ENCODE results near the gene RXFP4. TPM values are rescaled to one million over a fixed set of nuclear protein-coding genes. Genes with fewer than 3 reads are reported as not detected.

The RXFP4 gene
- total and polyA plus RNA-seq, 2 of the 13 experiments (the other 11 are each of a cell fraction or from before 2014, with no cell fraction given): 0.38 to 1.4 TPM

DNA sequence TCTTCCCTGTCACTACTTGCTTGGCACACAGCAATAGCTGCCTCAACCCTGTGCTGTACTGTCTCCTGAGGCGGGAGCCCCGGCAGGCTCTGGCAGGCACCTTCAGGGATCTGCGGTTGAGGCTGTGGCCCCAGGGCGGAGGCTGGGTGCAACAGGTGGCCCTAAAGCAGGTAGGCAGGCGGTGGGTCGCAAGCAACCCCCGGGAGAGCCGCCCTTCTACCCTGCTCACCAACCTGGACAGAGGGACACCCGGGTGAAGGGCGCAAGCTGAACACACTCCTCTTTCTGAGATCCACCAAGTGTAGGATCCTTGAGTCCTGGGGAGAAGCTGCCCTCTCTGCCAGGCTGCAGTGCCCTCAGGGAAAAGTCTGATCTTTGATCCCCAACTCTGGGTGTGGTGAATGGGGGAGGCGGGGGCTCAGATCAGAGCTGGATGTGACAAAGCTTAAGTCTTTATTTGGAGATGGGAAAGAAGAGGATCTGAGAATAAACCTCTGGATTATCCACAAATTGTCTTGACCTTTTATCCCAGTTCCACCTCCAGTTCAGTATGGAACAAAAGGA lies 1.2 kb downstream of the RXFP4 start (continued):
- TF ChIP-seq MYC (CRISPR knock-in tag; IDR thresholded peaks at IDR 0.05; ENCODE audit: borderline replicate concordance): peak; percentile 35; the same call in 1 of the 2 replicates
- TF ChIP-seq PLRG1 (conservative IDR thresholded peaks at IDR 0.05): no peak
- TF ChIP-seq MTA3 (CRISPR knock-in tag; IDR thresholded peaks at IDR 0.05): no peak
- TF ChIP-seq AGO2 (optimal IDR thresholded peaks at IDR 0.05; ENCODE audit: low read depth, low read length): peak; percentile 33
- no peak for TF ChIP-seq ZSCAN20 (CRISPR knock-in tag; IDR thresholded peaks at IDR 0.05; ENCODE audit: borderline replicate concordance)
- TF ChIP-seq ZNF660 (CRISPR knock-in tag; IDR thresholded peaks at IDR 0.05; ENCODE audit: borderline replicate concordance, low read depth): no peak
- TF ChIP-seq NFE2L1 (CRISPR knock-in tag; IDR thresholded peaks at IDR 0.05; ENCODE audit: borderline replicate concordance): 0 out of 2 replicates have a peak, but pooled peaks have one; percentile 20
- TF ChIP-seq, protein P1, sequence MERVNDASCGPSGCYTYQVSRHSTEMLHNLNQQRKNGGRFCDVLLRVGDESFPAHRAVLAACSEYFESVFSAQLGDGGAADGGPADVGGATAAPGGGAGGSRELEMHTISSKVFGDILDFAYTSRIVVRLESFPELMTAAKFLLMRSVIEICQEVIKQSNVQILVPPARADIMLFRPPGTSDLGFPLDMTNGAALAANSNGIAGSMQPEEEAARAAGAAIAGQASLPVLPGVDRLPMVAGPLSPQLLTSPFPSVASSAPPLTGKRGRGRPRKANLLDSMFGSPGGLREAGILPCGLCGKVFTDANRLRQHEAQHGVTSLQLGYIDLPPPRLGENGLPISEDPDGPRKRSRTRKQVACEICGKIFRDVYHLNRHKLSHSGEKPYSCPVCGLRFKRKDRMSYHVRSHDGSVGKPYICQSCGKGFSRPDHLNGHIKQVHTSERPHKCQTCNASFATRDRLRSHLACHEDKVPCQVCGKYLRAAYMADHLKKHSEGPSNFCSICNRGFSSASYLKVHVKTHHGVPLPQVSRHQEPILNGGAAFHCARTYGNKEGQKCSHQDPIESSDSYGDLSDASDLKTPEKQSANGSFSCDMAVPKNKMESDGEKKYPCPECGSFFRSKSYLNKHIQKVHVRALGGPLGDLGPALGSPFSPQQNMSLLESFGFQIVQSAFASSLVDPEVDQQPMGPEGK (CRISPR knock-in tag; IDR thresholded peaks at IDR 0.05): 0 out of 2 replicates have a peak, but pooled peaks have one; percentile 32
- TF ChIP-seq RBFOX2 (IDR thresholded peaks at IDR 0.05; ENCODE audit: low read depth, low read length): peak; percentile 25; the same call in 1 of the 2 replicates
- TF ChIP-seq ZNF572 (CRISPR knock-in tag; IDR thresholded peaks at IDR 0.05): no peak
- 0 out of 2 replicates have a peak, but pooled peaks have one; percentile 17 for TF ChIP-seq ERF (CRISPR knock-in tag; IDR thresholded peaks at IDR 0.05)
- no peak for TF ChIP-seq ZSCAN29 (CRISPR knock-in tag; conservative IDR thresholded peaks at IDR 0.05)
- no peak for TF ChIP-seq KAT2B (IDR thresholded peaks at IDR 0.05; ENCODE audit: borderline replicate concordance, low read depth, low read length)
- TF ChIP-seq YEATS2 (CRISPR knock-in tag; IDR thresholded peaks at IDR 0.05; ENCODE audit: borderline replicate concordance): no peak
- TF ChIP-seq ZSCAN31 (CRISPR knock-in tag; IDR thresholded peaks at IDR 0.05; ENCODE audit: low read depth): no peak
- TF ChIP-seq JARID2 (CRISPR knock-in tag; IDR thresholded peaks at IDR 0.05; ENCODE audit: insufficient replicate concordance): no peak
- no peak for TF ChIP-seq ZNF180 (CRISPR knock-in tag; IDR thresholded peaks at IDR 0.05; ENCODE audit: borderline replicate concordance, low read depth)
- TF ChIP-seq, protein P2, sequence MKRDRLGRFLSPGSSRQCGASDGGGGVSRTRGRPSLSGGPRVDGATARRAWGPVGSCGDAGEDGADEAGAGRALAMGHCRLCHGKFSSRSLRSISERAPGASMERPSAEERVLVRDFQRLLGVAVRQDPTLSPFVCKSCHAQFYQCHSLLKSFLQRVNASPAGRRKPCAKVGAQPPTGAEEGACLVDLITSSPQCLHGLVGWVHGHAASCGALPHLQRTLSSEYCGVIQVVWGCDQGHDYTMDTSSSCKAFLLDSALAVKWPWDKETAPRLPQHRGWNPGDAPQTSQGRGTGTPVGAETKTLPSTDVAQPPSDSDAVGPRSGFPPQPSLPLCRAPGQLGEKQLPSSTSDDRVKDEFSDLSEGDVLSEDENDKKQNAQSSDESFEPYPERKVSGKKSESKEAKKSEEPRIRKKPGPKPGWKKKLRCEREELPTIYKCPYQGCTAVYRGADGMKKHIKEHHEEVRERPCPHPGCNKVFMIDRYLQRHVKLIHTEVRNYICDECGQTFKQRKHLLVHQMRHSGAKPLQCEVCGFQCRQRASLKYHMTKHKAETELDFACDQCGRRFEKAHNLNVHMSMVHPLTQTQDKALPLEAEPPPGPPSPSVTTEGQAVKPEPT (CRISPR knock-in tag; IDR thresholded peaks at IDR 0.05; ENCODE audit: low read depth): no peak
- TF ChIP-seq, protein P3, sequence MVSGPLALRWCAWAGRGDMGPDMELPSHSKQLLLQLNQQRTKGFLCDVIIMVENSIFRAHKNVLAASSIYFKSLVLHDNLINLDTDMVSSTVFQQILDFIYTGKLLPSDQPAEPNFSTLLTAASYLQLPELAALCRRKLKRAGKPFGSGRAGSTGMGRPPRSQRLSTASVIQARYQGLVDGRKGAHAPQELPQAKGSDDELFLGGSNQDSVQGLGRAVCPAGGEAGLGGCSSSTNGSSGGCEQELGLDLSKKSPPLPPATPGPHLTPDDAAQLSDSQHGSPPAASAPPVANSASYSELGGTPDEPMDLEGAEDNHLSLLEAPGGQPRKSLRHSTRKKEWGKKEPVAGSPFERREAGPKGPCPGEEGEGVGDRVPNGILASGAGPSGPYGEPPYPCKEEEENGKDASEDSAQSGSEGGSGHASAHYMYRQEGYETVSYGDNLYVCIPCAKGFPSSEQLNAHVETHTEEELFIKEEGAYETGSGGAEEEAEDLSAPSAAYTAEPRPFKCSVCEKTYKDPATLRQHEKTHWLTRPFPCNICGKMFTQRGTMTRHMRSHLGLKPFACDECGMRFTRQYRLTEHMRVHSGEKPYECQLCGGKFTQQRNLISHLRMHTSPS (CRISPR knock-in tag; IDR thresholded peaks at IDR 0.05; ENCODE audit: low read depth): peak; percentile 49; the same call in 1 of the 2 replicates

All from HepG2 (cell line).